GM18519 (cell line): ENCODE measurements around the gene TTBK1.

Experiments used
- ATAC-seq: cut with Tn5 transposase; IDR thresholded peaks from one replicate; pipeline ENCODE4 v1.9.1; 2021; ENCODE audit warnings: mild to moderate bottlenecking, moderate library complexity; ENCODE audit not compliant: unreplicated experiment, low FRiP score

TTBK1 gene

GRCh38 chr6:43222418-43223059 lies 20.7 kb upstream of the TTBK1 start:
- no peak for ATAC-seq

DNA sequence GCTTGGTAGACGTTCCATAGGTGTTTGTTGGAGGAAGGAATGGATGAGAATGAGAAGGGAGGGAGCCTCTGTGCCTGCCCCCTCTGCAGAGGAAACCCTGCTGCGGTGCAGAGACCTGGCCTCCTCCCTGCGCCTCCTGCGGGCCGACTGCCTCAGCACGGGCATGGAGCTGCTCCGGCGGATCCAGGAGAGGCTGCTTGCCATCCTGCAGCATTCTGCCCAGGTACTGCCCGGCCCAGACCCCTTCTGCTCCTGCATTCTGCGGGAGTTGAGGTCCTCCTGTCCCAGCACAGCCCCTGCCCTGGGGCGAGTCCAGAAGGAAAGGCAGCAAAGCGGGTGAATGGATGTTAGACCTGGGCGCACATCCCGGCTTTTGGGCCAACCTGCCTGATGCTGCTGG lies 20.1 kb upstream of the TTBK1 start:
- ATAC-seq: no peak

- no peak for ATAC-seq
These were observed 17.0 kb upstream of the TTBK1 start for GRCh38 chr6:43226192-43226851.

DNA sequence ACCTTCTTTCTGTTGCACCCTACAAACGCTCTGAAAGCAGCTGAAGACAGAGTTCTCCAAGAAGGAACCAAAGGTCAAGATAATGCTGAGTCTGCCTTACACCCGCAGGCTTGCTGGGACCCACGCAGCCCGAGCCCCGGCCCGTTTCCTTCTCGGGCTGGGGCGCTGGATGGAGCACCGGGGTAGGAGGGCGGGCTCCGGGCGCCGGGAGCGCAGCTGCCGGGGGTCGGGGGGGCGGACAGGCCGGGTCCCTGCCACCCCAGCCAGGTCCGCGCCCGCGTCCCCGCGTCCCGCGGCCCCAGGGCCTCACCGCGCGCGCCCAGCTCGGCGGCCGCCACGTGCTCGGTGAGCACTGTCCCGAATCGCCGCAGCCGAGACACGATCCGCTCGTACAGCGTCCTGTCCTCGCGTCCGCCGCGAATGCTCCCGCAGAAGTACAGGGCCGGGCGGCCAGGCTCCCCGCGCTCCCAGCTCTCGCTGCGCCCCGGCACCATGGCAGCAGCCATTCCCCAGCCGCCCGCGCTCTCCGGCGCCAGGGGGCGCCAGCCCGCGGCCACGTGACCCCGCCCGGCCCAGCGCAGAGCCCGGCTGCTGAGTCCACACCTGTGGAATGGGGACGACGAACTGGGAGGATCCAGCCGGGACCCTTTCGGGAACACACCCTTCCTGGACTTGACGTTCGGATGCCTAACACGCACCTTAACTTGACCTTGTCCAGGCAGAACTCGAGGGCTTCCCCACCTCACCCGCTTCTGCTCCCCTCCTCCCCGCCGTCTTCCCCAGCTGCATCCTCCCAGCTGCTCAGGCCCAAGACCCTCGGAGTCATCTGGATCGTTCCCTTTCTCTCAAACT lies 14.1 kb upstream of the TTBK1 start, which contains the start of gene DNPH1:
Gene DNPH1 (minus strand): TSS at position 531 of the 852 bp plus-strand sequence. CDS start 25 bp downstream, at position 506.
- peak; percentile 58 for ATAC-seq

GRCh38 chr6:43229803-43230620 lies 13.3 kb upstream of the TTBK1 start:
- no peak for ATAC-seq

- ATAC-seq: no peak
These were observed 12.2 kb upstream of the TTBK1 start for GRCh38 chr6:43231053-43231452.

- no peak for ATAC-seq
These were observed 11.4 kb upstream of the TTBK1 start for GRCh38 chr6:43231735-43232450.

DNA sequence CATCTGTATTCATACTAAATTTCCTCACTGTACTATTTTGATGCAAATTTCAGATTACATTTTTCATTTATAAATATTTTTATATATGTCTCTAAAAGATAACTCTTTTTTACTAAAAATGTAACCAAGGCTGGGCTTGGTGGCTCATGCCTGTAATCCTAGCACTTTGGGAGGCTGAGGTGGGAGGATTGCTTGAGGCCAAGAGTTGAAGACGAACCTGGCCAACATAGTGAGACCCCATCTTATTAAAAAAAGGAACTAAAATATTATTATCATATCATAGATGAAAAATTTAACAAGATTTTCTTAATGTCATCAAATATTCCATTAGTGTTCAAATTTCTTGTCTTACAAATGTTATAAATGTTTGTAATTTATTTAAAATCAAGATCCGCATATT lies 7.4 kb upstream of the TTBK1 start:
- ATAC-seq: no peak

GRCh38 chr6:43239054-43239453 lies 4.2 kb upstream of the TTBK1 start:
- ATAC-seq: no peak

GRCh38 chr6:43240950-43241349 lies 2.3 kb upstream of the TTBK1 start:
- ATAC-seq: no peak

GRCh38 chr6:43241446-43241845 lies 1.8 kb upstream of the TTBK1 start:
- ATAC-seq: no peak

- no peak for ATAC-seq
These were observed 512 bp downstream of the TTBK1 start for GRCh38 chr6:43243664-43244321.

GRCh38 chr6:43246301-43247113 lies 3.2 kb downstream of the TTBK1 start:
- ATAC-seq: no peak

- ATAC-seq: no peak
These were observed 4.1 kb downstream of the TTBK1 start for GRCh38 chr6:43247114-43247999.

DNA sequence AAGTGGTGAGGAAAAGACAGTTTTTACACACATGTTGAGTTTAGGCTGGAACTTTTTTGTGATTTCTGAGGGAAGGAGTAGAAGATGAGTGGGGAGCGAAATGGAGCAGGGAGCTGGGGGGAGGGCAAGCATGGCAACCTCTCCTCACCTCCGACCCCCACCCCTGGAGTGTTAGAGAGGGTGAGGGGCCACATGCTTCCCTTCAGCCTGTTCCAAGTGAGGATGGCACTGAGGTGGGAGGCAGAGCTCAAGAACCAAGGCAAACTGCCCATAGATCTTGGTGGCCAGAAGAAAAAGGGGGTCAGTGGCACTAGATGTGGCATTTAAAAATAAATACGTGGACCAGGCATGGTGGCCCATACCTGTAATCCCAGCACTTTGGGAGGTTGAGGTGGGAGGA lies 4.8 kb downstream of the TTBK1 start:
- ATAC-seq: no peak

DNA sequence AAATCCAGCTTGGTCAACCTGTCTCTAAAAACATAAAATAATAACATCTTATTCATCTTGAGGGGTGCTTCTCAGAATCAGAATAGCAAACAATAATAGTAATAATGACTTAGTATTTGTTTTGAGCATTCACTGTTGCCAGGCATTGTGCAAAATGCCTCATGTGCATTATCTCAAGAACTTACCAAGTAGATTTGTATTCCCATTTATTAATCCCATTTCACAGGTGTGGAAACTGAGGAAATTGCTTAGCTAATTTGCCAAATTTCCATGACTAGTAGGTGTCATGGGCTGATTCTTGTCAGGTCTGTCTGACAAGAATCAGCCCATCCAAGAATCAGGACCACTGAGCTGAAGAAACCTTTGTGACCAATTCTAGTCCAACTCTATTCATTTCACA lies 5.5 kb downstream of the TTBK1 start:
- no peak for ATAC-seq

DNA sequence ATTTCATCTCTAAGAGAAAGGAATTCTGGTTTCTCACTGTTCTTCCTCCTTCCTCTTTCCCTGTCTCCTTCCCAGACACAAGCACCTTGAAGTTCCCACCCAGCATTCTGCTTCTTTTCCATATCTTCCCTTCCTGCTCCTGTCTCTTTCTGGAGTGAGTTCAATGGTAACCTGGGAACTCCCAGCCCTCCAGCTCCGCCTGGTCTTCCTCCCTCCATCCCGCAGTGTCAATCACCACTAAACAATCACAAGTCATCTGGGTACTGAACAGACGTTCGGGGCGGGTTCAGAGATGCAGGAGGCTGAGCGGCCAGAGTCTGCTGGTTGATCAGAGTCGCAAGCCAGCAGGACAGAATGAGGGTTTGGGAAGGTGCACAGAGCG lies 7.7 kb downstream of the TTBK1 start:
- no peak for ATAC-seq

DNA sequence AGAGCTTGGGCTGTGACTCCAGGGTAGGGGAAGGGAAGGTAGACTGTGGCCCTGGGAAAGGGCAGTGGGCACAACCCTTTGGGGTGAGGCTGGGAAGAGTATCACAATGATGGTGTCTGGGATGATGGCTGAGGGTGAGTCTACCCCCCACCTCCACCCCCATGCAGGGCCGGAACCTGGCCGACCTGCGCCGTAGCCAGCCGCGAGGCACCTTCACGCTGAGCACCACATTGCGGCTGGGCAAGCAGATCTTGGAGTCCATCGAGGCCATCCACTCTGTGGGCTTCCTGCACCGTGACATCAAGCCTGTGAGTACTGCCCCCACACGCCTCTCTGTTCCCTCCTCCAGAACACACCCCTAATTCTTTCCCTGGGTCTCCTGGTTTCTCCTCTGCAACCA lies 10.1 kb downstream of the TTBK1 start:
- no peak for ATAC-seq
